Muscle layer of duodenum (tissue), 2 donors: ENCODE results near the gene VAPB.

Experiments
- H3K27ac ChIP-seq: one replicate; pipeline ENCODE4 v1.7.0; 2013; ENCODE audit warnings: mild to moderate bottlenecking, low read length
- H3K27me3 ChIP-seq: one replicate; pipeline ENCODE4 v1.7.0; 2013; ENCODE audit warnings: low read depth, mild to moderate bottlenecking, control low read depth, low read length
- H3K36me3 ChIP-seq, 2 donors: one replicate each; pipeline ENCODE4 v1.7.0; 2013; ENCODE audit warnings: low read length in 2 of 2, control low read depth in 1 of 2, mild to moderate bottlenecking in 1 of 2; ENCODE audit not compliant: insufficient read depth in 2 of 2, control insufficient read depth in 1 of 2
- H3K4me1 ChIP-seq, 2 donors: one replicate each; pipeline ENCODE4 v1.7.0; 2013; ENCODE audit warnings: low read length in 2 of 2, mild to moderate bottlenecking in 2 of 2, control low read depth in 1 of 2, moderate library complexity in 1 of 2; ENCODE audit not compliant: insufficient read depth in 2 of 2, control insufficient read depth in 1 of 2
- H3K4me3 ChIP-seq, 2 donors: one replicate each; pipeline ENCODE4 v1.7.0; 2013; ENCODE audit warnings: low read length in 2 of 2, low read depth in 1 of 2, mild to moderate bottlenecking in 1 of 2
- H3K9me3 ChIP-seq, 2 donors: one replicate each; pipeline ENCODE4 v1.7.0; 2013; ENCODE audit warnings: low read length in 2 of 2, control low read depth in 1 of 2, mild to moderate bottlenecking in 1 of 2; ENCODE audit not compliant: control insufficient read depth in 1 of 2
- donor health status: healthy.

The VAPB gene

GRCh38 chr20:58397429-58397828 is 8.4 kb downstream of the VAPB start:
- no peaks in the 10 kb centered on the region for H3K9me3 ChIP-seq
- H3K36me3 ChIP-seq = no peaks in the 10 kb centered on the region
- peaks cover 4 to 24% of the 10 kb centered on the region in 2 donors for H3K4me1 ChIP-seq
- H3K27me3 ChIP-seq = no peaks in the 10 kb centered on the region
- H3K4me3 ChIP-seq = no peak overlapping the region
- H3K27ac ChIP-seq = no peak overlapping the region

GRCh38 chr20:58398254-58398653 is 9.2 kb downstream of the VAPB start:
- peaks cover 2 to 21% of the 10 kb centered on the region in 2 donors for H3K4me1 ChIP-seq
- H3K9me3 ChIP-seq = no peaks in the 10 kb centered on the region
- H3K27me3 ChIP-seq = no peaks in the 10 kb centered on the region

GRCh38 chr20:58399926-58400325 is 10.9 kb downstream of the VAPB start:
- Histone ChIP-seq H3K27ac (no peak overlapping the region), H3K27me3 (no peaks in the 10 kb centered on the region), H3K4me3 (no peak overlapping the region), H3K36me3 (no peaks in the 10 kb centered on the region), H3K4me1 (peaks cover 0 to 18% of the 10 kb centered on the region in 2 donors), H3K9me3 (no peaks in the 10 kb centered on the region)

More at GRCh38 chr20:58398254-58398653, 9.2 kb downstream of the VAPB start:
- Histone ChIP-seq H3K36me3 (no peaks in the 10 kb centered on the region), H3K27ac (no peak overlapping the region), H3K4me3 (no peak overlapping the region)

- Histone ChIP-seq H3K4me3 (no peak overlapping the region), H3K36me3 (no peaks in the 10 kb centered on the region), H3K27ac (no peak overlapping the region), H3K9me3 (no peaks in the 10 kb centered on the region), H3K27me3 (no peaks in the 10 kb centered on the region), H3K4me1 (peaks cover 0 to 14% of the 10 kb centered on the region in 2 donors)
Observed at GRCh38 chr20:58401162-58401561, 12.1 kb downstream of the VAPB start.

- Histone ChIP-seq H3K36me3 (no peaks in the 10 kb centered on the region), H3K4me3 (no peak overlapping the region), H3K27me3 (no peaks in the 10 kb centered on the region), H3K27ac (no peak overlapping the region), H3K4me1 (peaks cover 0 to 19% of the 10 kb centered on the region in 2 donors), H3K9me3 (no peaks in the 10 kb centered on the region)
Observed at GRCh38 chr20:58402305-58402704, 13.3 kb downstream of the VAPB start.

GRCh38 chr20:58402827-58403226 is 13.8 kb downstream of the VAPB start:
- Histone ChIP-seq H3K27ac (no peak overlapping the region), H3K27me3 (no peaks in the 10 kb centered on the region), H3K9me3 (no peaks in the 10 kb centered on the region), H3K4me3 (no peak overlapping the region), H3K4me1 (peaks cover 0 to 20% of the 10 kb centered on the region in 2 donors), H3K36me3 (no peaks in the 10 kb centered on the region)

- Histone ChIP-seq H3K27me3 (no peaks in the 10 kb centered on the region), H3K4me1 (peaks cover 3 to 23% of the 10 kb centered on the region in 2 donors), H3K27ac (no peak overlapping the region), H3K36me3 (no peaks in the 10 kb centered on the region), H3K9me3 (no peaks in the 10 kb centered on the region), H3K4me3 (no peak overlapping the region)
Observed at GRCh38 chr20:58403272-58403671, 14.2 kb downstream of the VAPB start.

- H3K4me3 ChIP-seq = no peak overlapping the region
- no peaks in the 10 kb centered on the region for H3K27me3 ChIP-seq
- no peaks in the 10 kb centered on the region for H3K36me3 ChIP-seq
- peaks cover 7 to 30% of the 10 kb centered on the region in 2 donors for H3K4me1 ChIP-seq
- no peak overlapping the region for H3K27ac ChIP-seq
- no peaks in the 10 kb centered on the region for H3K9me3 ChIP-seq
Observed at GRCh38 chr20:58405504-58406291, 16.7 kb downstream of the VAPB start.

GRCh38 chr20:58406422-58407001 is 17.5 kb downstream of the VAPB start:
- Histone ChIP-seq H3K27me3 (no peaks in the 10 kb centered on the region), H3K4me3 (no peak overlapping the region), H3K27ac (no peak overlapping the region), H3K36me3 (no peaks in the 10 kb centered on the region), H3K9me3 (no peaks in the 10 kb centered on the region), H3K4me1 (peaks cover 7 to 25% of the 10 kb centered on the region in 2 donors)

- Histone ChIP-seq H3K27me3 (no peaks in the 10 kb centered on the region), H3K4me1 (peaks cover 7 to 24% of the 10 kb centered on the region in 2 donors), H3K9me3 (no peaks in the 10 kb centered on the region), H3K4me3 (no peak overlapping the region), H3K36me3 (no peaks in the 10 kb centered on the region), H3K27ac (no peak overlapping the region)
Observed at GRCh38 chr20:58407201-58407873, 18.3 kb downstream of the VAPB start.

- Histone ChIP-seq H3K27me3 (no peaks in the 10 kb centered on the region), H3K36me3 (no peaks in the 10 kb centered on the region), H3K9me3 (no peaks in the 10 kb centered on the region), H3K27ac (no peak overlapping the region), H3K4me1 (peaks cover 7 to 24% of the 10 kb centered on the region in 2 donors), H3K4me3 (no peak overlapping the region)
Observed at GRCh38 chr20:58407966-58408557, 19.0 kb downstream of the VAPB start.
